AG08395 (cell line): ENCODE measurements around the gene NXT1.

Experiments used
- DNase-seq: peaks from one replicate; pipeline ENCODE4 v3.0.0; 2012; ENCODE audit warnings: mixed read lengths, low spot score

NXT1 gene

GRCh38 chr20:23361119-23361475 is 10.5 kb downstream of the NXT1 start:
- DNase-seq: no peak

- peak; percentile 97 for DNase-seq
Observed at GRCh38 chr20:23361476-23362391, 11.1 kb downstream of the NXT1 start, which contains the start of gene GZF1. Gene GZF1, plus strand, starts transcription at chr20:23362182. Its CDS starts 2,202 bp downstream, at chr20:23364384.

DNA sequence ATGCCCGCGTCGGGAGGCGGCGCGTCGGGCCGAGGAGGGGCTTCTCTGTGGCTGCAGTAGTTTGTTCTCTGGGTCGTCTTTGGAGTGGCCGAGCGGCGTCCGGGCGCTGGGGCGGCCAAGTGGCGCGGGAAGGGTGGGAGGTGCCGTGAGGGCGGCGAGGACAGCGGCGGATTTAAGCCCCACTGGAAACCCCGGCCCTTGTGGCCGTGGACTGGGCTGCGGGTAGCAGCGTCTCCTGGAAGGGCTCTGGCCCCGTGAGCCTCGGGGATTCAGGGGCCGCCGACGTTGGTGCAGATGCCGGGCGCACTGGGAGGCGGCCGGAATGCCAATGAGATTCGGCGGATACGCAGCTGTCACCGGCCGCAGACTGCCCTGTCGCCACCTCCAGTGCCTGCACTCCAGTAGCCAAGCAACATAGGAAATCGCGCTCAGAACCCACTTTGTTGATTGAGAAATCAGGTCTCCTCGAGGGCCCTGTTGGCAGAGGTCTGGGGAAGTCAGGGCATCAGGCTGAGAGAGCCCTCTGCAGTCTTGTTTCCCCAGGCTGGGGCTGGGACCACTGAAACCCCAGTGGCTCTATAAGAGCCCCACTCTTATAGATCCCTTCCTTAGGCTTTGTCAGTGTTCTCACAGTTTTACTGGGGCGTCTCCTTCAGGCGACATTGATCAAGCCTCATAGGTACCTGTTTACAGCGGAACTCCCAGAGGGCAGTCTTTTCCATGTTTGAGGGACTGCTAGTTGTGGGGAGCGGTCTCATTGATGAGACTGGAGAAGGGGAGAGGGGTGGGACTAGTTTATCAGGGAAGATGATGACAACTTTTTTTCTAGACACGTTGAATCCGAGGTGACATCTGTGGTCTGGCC is 12.0 kb downstream of the NXT1 start:
- DNase-seq: peak; percentile 29

DNA sequence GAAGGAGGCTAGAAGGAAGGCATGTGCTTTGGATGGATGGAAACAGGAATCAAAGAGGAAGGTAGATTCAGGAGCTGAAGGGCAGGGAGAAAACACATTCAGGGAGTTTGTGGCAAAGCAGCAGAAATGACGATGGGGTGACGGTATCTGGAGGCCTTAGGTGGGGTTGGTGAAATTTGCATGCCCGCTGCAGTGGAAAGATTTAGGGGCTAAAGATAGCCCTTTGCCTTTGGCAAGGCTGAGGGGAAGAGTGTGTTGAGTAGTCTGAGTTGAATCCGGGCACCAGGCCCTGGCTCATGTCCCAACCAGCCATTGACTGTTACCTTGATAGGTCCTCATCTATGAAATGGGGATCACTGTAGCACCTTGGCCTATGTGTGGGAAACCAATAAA is 12.7 kb downstream of the NXT1 start:
- no peak for DNase-seq

GRCh38 chr20:23365390-23366165 is 15.0 kb downstream of the NXT1 start:
- no peak for DNase-seq

DNA sequence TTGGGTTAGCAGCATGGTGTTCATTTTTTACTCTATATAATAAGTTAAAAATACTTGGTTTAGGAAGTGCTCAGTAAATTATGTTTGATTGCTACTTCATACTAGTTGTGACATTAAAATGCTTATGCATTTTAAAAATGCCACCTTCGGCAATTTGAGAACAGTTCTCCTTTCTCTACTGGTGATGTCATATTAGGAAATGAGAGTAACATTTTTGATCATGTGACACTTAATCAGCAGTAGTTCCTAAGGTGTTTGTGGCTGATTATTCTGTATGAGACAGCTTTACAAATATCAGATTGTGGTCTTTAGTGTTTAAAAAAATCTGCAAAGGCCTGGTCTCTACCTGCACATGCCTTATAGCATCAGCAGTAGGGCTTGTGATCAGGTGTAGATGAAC is 15.8 kb downstream of the NXT1 start:
- no peak for DNase-seq

GRCh38 chr20:23367770-23368169 is 17.2 kb downstream of the NXT1 start:
- no peak for DNase-seq

DNA sequence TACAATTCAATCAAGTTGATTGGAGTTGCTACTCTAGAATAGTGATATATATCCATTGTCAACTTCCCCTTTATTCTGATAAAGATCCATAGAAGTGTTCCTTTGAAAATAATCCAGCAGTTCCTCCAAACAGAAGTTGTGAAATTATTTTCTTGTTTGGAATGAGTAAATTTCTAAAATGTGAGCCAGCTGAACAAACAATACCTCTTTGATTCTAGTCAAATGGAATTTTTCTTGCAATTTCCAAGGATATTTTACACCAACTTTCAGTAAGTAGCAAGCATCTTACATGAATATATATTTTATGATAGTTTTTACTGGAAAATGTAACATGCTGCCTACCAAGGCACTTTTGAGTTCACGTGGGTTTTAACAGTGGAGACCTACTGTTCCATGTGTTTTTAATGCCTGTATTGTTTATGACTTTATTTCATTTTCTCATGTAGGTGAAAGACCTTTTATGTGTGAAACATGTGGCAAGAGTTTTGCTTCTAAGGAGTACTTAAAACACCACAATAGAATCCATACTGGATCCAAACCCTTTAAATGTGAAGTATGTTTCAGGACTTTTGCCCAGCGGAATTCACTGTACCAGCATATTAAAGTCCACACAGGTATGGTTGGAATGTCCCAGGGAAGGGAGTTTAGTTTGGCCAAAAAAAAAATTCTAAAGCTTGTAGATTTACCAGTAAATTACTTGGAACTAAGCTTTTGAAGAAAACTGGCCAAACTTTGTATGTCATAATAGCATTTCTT is 17.9 kb downstream of the NXT1 start:
- DNase-seq: no peak

GRCh38 chr20:23369072-23369823 is 18.7 kb downstream of the NXT1 start:
- no peak for DNase-seq

DNA sequence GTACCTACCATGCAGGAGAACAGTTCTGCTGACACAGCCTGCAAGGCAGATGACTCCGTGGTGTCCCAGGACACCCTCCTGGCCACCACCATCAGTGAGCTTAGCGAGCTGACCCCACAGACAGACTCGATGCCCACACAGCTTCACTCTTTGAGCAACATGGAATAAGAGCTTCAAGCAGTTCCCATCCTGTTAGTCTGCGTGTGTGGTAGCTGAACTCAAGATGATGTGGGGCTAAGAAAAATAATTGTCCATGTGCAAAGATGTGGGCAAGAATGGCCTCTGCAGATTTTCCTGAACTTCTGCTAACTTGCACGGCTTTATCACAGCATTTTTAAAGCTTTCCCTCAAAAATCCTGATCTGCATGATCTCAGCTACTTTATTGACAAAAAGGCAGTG is 19.7 kb downstream of the NXT1 start:
- no peak for DNase-seq

DNA sequence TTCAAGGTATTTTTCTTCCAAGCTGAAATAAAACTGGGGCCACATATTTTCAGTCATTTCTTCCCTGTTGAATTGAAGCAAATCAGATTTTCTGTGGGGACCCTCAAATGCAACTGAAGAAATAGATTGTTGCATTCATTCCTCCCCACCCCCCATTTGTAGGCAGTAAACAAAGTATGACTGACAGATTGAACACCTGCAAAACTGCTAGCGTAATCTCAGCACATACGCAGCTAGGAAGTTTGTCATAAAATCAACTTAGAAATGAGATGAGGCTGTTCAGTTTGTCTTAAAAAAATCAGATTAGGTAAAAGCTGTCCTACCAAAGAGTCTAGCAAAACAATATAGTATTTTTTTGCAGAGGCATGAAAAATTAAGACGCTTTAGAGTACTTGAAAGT is 20.3 kb downstream of the NXT1 start:
- no peak for DNase-seq

GRCh38 chr20:23371496-23371895 is 20.9 kb downstream of the NXT1 start:
- DNase-seq: no peak

DNA sequence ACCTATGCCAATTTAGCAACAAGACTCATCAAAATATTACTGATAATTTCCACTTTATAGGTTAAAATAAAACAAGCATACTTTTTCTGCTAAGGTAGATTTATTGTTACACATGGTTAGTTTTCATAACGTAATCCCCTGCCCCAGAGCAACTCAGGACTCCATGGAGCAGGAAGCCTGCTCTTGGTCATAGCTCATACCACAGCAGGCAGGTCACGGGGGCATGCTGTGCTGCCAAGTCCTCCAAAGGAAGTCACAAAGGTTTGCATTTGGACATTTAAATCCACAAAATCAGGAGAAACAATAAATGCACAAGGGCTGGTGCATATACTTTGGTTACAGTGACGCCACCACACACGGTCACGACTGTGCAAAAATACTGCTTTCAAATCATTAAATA is 23.9 kb downstream of the NXT1 start:
- DNase-seq: no peak

DNA sequence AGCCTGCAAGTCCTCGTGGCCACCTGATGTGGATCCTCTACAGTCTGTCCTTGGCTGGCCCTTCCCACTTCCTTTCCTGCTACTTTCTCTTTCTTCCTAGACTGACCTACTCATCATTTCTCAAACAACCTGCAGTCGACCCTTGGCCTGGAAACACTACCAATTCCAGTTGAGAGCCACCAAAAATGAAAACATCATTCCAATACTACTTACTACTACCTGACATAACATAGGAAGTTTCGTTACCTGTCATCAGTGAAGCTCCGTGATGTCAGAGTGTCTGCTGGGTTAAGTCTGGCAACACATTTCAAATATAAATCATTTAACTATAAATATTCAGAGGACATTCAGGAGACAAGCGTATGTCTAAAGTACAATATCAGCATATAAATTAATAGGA is 25.2 kb downstream of the NXT1 start:
- DNase-seq: no peak

- no peak for DNase-seq
Observed at GRCh38 chr20:23379772-23380171, 29.2 kb downstream of the NXT1 start.

GRCh38 chr20:23381876-23382275 is 31.3 kb downstream of the NXT1 start:
- DNase-seq: no peak

- DNase-seq: no peak
Observed at GRCh38 chr20:23386304-23387117, 35.9 kb downstream of the NXT1 start.

GRCh38 chr20:23387118-23387443 is 36.5 kb downstream of the NXT1 start:
- DNase-seq: no peak

DNA sequence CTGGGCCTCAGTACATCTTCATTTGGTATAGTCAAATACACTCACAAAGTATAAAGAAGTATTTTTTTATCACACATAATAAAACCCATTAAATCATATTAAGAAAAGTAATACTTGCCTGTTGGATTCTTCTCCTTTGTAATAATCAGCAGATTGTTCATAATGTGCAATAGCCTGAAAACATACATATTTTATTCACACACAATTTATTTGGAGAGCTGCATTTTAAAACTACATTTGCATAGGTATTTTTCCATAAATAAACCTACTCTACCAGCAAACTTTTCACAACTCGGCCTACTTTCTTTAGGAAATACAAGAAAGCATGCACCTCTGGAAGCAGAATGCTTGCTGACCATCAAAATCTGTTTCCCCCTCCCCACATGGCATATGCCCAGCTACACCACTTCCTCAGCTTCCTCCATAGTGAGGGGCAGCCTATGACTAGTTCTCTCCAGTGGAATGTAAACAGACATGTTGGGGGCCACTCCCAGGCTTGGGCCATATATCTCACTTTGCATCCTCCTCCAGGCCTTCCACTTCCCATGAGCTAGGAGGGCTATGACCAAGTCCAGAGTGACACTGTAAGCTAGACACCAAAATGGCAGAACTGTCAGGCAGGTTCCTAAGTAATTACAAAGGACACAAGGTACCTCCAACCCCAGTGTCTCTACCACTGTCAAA is 39.6 kb downstream of the NXT1 start:
- DNase-seq: no peak
